ENCODE data around the gene LUC7L.
"Not testable (repeated sequence)": the region's sequence is repeated elsewhere in the genome, so short reads cannot be mapped to it uniquely, and the experiment has no call there.

The LUC7L gene

GRCh38 chr16:263182-263774 lies 34.0 kb upstream of the LUC7L start:
- no peak for DNase-seq

GRCh38 chr16:262121-262745 lies 33.0 kb upstream of the LUC7L start:
- no peak for DNase-seq

- DNase-seq = no peak
These were observed 31.9 kb upstream of the LUC7L start for GRCh38 chr16:261031-261691.

- DNase-seq = no peak
These were observed 31.1 kb upstream of the LUC7L start for GRCh38 chr16:260326-260725.

GRCh38 chr16:259814-260253 lies 30.6 kb upstream of the LUC7L start:
- no peak for DNase-seq

GRCh38 chr16:259226-259625 lies 30.0 kb upstream of the LUC7L start:
- no peak for DNase-seq

GRCh38 chr16:258091-258490 lies 28.8 kb upstream of the LUC7L start:
- DNase-seq = not testable (repeated sequence)

- no peak for DNase-seq
These were observed 25.9 kb upstream of the LUC7L start for GRCh38 chr16:255183-255582.

GRCh38 chr16:254461-254860 lies 25.2 kb upstream of the LUC7L start:
- DNase-seq = no peak

GRCh38 chr16:253833-254232 lies 24.6 kb upstream of the LUC7L start:
- DNase-seq = no peak

- no peak for DNase-seq
These were observed 23.4 kb upstream of the LUC7L start for GRCh38 chr16:252366-253337.

GRCh38 chr16:249431-249830 lies 20.2 kb upstream of the LUC7L start:
- DNase-seq = no peak

GRCh38 chr16:247027-247426 lies 17.8 kb upstream of the LUC7L start:
- no peak for DNase-seq

- no peak for DNase-seq
These were observed 15.9 kb upstream of the LUC7L start for GRCh38 chr16:245105-245504.

- no peak for DNase-seq
These were observed 14.1 kb upstream of the LUC7L start for GRCh38 chr16:243348-243747.

GRCh38 chr16:242281-242680 lies 13.0 kb upstream of the LUC7L start:
- no peak for DNase-seq

GRCh38 chr16:240559-240958 lies 11.3 kb upstream of the LUC7L start:
- DNase-seq = no peak

- no peak for DNase-seq
These were observed 10.7 kb upstream of the LUC7L start for GRCh38 chr16:239948-240277.

GRCh38 chr16:234468-235305 lies 5.4 kb upstream of the LUC7L start, which contains the start of gene FAM234A:
Gene FAM234A, plus strand, starts transcription at chr16:234821. Its CDS starts 19,593 bp downstream, at chr16:254414.
- peak; percentile 58 to 75 for DNase-seq

- DNase-seq = no peak
These were observed 1.7 kb upstream of the LUC7L start for GRCh38 chr16:230949-231348.

- not testable (repeated sequence) for DNase-seq
These were observed 1.1 kb upstream of the LUC7L start for GRCh38 chr16:230351-230750.

- no peak for DNase-seq
These were observed 557 bp upstream of the LUC7L start for GRCh38 chr16:229731-230281.
